CD14-positive monocyte (primary cell): ENCODE measurements around the gene MED13L. TPM values are rescaled to one million over a fixed set of nuclear protein-coding genes. Genes with fewer than 3 reads are reported as not detected.

ENCODE experiments used
- DNase-seq, 3 donors: peaks; one replicate each; pipeline ENCODE4 v3.0.0-alpha.2; 2011 to 2022
- H2AFZ ChIP-seq: 2 replicates; pipeline ENCODE4 v1.6.0; 2012; ENCODE audit warnings: mild to moderate bottlenecking, low read depth, low read length, inconsistent platforms; ENCODE audit not compliant: insufficient read depth, poor library complexity, severe bottlenecking
- H3K27ac ChIP-seq, 2 donors: 1 replicate in 1 of 2; 2 replicates in 1 of 2; pipeline ENCODE4 v1.5.1; 2012 to 2013; ENCODE audit warnings: low read length in 2 of 2, control low read depth in 1 of 2, inconsistent platforms in 1 of 2, low read depth in 1 of 2, mild to moderate bottlenecking in 1 of 2
- H3K27me3 ChIP-seq, 2 donors: one replicate each; pipeline versions ENCODE4 v1.6.0 to v1.6.1; 2011 to 2013; ENCODE audit warnings: low read length in 2 of 2; ENCODE audit not compliant: control insufficient read depth in 2 of 2, insufficient read depth in 2 of 2
- H3K36me3 ChIP-seq, 2 donors: replicated peaks in 1 of 2; 1 replicate in 1 of 2; 2 replicates in 1 of 2; pipeline versions ENCODE4 v1.5.1 to v1.6.1; 2012 to 2013; ENCODE audit warnings: low read length in 2 of 2, control low read depth in 1 of 2, inconsistent platforms in 1 of 2, mild to moderate bottlenecking in 1 of 2; ENCODE audit not compliant: insufficient read depth in 2 of 2, control insufficient read depth in 1 of 2
- H3K4me1 ChIP-seq, 2 donors: 1 replicate in 1 of 2; 2 replicates in 1 of 2; pipeline versions ENCODE4 v1.5.1 to v1.6.1; 2012 to 2013; ENCODE audit warnings: low read length in 2 of 2, control low read depth in 1 of 2, inconsistent platforms in 1 of 2, mild to moderate bottlenecking in 1 of 2, moderate library complexity in 1 of 2; ENCODE audit not compliant: insufficient read depth in 2 of 2, control insufficient read depth in 1 of 2
- H3K4me2 ChIP-seq: replicated peaks from 2 replicates; pipeline ENCODE3; 2012; ENCODE audit warnings: low read length, moderate library complexity, mild to moderate bottlenecking; ENCODE audit not compliant: poor library complexity, severe bottlenecking; ENCODE audit errors: extremely low read depth
- H3K4me3 ChIP-seq, 3 experiments: fragments of 200-600 bp in 1 of 3; sonication (generic) in 1 of 3; replicated peaks in 1 of 3; 1 replicate in 2 of 3; 2 replicates in 1 of 3; pipeline ENCODE4 v1.5.1; 2011 to 2013; ENCODE audit warnings: low read length in 3 of 3, mild to moderate bottlenecking in 3 of 3, control low read depth in 2 of 3, low read depth in 2 of 3, inconsistent platforms in 1 of 3, moderate library complexity in 1 of 3
- H3K79me2 ChIP-seq: 2 replicates; pipeline ENCODE4 v1.6.0; 2012; ENCODE audit warnings: mild to moderate bottlenecking, control low read depth, inconsistent platforms, low read length, moderate library complexity; ENCODE audit not compliant: insufficient read depth
- H3K9ac ChIP-seq: 2 replicates; pipeline ENCODE4 v1.6.0; 2017; ENCODE audit warnings: low read length, mild to moderate bottlenecking; ENCODE audit not compliant: insufficient read depth, poor library complexity, severe bottlenecking
- H3K9me3 ChIP-seq, 2 donors: replicated peaks in 1 of 2; 1 replicate in 1 of 2; 2 replicates in 1 of 2; pipeline versions ENCODE4 v1.5.1 to v1.6.1; 2012 to 2013; ENCODE audit warnings: low read length in 2 of 2, control low read depth in 1 of 2; ENCODE audit not compliant: control insufficient read depth in 1 of 2, insufficient read depth in 1 of 2
- H4K20me1 ChIP-seq: 2 replicates; pipeline ENCODE4 v1.6.0; 2012; ENCODE audit warnings: mild to moderate bottlenecking, low read length, control low read depth, moderate library complexity; ENCODE audit not compliant: insufficient read depth
- H3K27ac Mint-ChIP-seq, 7 donors: one replicate each; pipeline ENCODE4 v1.8.0; 2020; ENCODE audit warnings: mild to moderate bottlenecking in 7 of 7, mixed read lengths in 7 of 7, moderate library complexity in 6 of 7, inconsistent platforms in 2 of 7
- H3K27me3 Mint-ChIP-seq, 3 donors: one replicate each; pipeline ENCODE4 v1.8.0; 2021 to 2022; ENCODE audit warnings: low read depth in 3 of 3, mild to moderate bottlenecking in 3 of 3, mixed read lengths in 3 of 3, moderate library complexity in 3 of 3, inconsistent platforms in 1 of 3
- H3K36me3 Mint-ChIP-seq, 2 donors: one replicate each; pipeline ENCODE4 v1.8.0; 2020; ENCODE audit warnings: mixed read lengths in 2 of 2, inconsistent platforms in 1 of 2, mild to moderate bottlenecking in 1 of 2
- H3K4me1 Mint-ChIP-seq: one replicate; pipeline ENCODE4 v1.8.0; 2020; ENCODE audit warnings: mild to moderate bottlenecking, mixed read lengths
- H3K4me3 Mint-ChIP-seq, 2 donors: one replicate each; pipeline ENCODE4 v1.8.0; 2020; ENCODE audit warnings: mild to moderate bottlenecking in 2 of 2, mixed read lengths in 2 of 2, moderate library complexity in 1 of 2
- H3K9me3 Mint-ChIP-seq, 7 donors: one replicate each; pipeline ENCODE4 v1.8.0; 2020 to 2022; ENCODE audit warnings: mixed read lengths in 7 of 7, mild to moderate bottlenecking in 6 of 7, moderate library complexity in 6 of 7, inconsistent platforms in 2 of 7
- CTCF ChIP-seq: fragments of 200-600 bp; IDR thresholded peaks from one replicate; pipeline ENCODE4 v1.8.0; 2022; ENCODE audit warnings: antibody characterized with exemption, mild to moderate bottlenecking
- WGBS: methylation state at CpG from one replicate; pipeline ENCODE4 v1.1.5; 2013; ENCODE audit warnings: missing lambda C conversion rate; ENCODE audit not compliant: insufficient coverage; 5-methylcytosine and 5-hydroxymethylcytosine counted together
- intact Hi-C, 2 donors: fragments of 100-400 bp; cut with micrococcal nuclease; formaldehyde crosslinking; loops; one replicate each; pipeline versions ENCODE4 v1.15.0 to v1.15.1; 2023
- polyA plus RNA-seq, 3 donors: library from polyadenylated mRNA; depleted of rRNA in 1 of 3; unstranded in 2 of 3; stranded (reverse) in 1 of 3; fragments of 300-500 nt in 2 of 3; fragments of >200 nt in 1 of 3; fragmentation: Illumina TruSeq in 2 of 3; gene quantifications; 1 replicate in 2 of 3; 2 replicates in 1 of 3; pipeline ENCODE4 v1.2.3, GENCODE V29; 2012 to 2021

Gene MED13L
- polyA plus RNA-seq, 3 donors = 4.4 to 42.0 (median 7.5) TPM

DNA sequence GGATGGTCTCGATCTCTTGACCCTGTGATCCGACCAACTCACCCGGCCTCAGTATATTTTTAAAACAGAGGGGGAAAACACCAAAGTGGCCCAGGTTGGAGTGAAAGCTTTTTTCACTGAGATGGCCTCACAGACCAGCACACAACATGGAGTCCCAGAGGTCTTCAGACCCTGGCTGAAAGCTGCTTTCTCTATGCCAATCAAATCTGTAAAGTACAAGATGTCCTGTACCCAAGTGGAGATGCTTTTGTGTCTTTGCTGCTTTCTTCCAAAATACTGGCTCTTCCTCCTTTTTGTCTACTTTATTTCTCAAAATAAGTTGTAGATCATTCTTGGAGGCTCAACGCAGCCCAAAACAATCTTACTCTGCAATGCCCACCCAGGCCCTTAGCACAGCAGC lies 214.8 kb downstream of the MED13L start:
- Histone ChIP-seq H3K9ac (no peak overlapping the region), H2AFZ (no peak overlapping the region), H3K36me3 (no peaks in the 10 kb centered on the region), H3K27ac (peak overlapping the region; percentile 35 to 60), H3K9me3 (no peaks in the 10 kb centered on the region), H4K20me1 (peaks cover 90% of the 10 kb centered on the region), H3K79me2 (peaks cover 100% of the 10 kb centered on the region), H3K4me1 (peaks cover 9 to 23% of the 10 kb centered on the region in 2 donors), H3K4me2 (no peak overlapping the region), H3K4me3 (no peak overlapping the region), H3K27me3 (no peaks in the 10 kb centered on the region)
- peaks cover 0 to 2% (median 0%) of the 10 kb centered on the region in 3 donors for H3K27me3 Mint-ChIP-seq
- TF ChIP-seq CTCF = no peak
- H3K36me3 Mint-ChIP-seq = peaks cover 0 to 2% of the 10 kb centered on the region in 2 donors
- WGBS = 100% methylated on average over 2 of the region's 4 CpGs
- DNase-seq = no peak
- no peak overlapping the region for H3K4me3 Mint-ChIP-seq
- no peaks in the 10 kb centered on the region for H3K9me3 Mint-ChIP-seq
- H3K27ac Mint-ChIP-seq = peak overlapping the region; percentile 54 to 87 (median 71)
- intact Hi-C loops = loop anchor here in 1 of 2 donors (5.0 to 10.0 kb wide), 2 partner anchors 70 to 172 kb away; no protein-coding TSS in a partner anchor
- H3K4me1 Mint-ChIP-seq = peaks cover 26% of the 10 kb centered on the region

GRCh38 chr12:116060764-116061163 lies 216.7 kb downstream of the MED13L start:
- no peaks in the 10 kb centered on the region for H3K36me3 ChIP-seq
- H3K79me2 ChIP-seq = peaks cover 100% of the 10 kb centered on the region
- H3K4me2 ChIP-seq = peak overlapping the region; percentile 68
- peak overlapping the region; percentile 66 to 80 for H3K4me3 Mint-ChIP-seq
- peaks cover 25% of the 10 kb centered on the region for H3K4me1 Mint-ChIP-seq
- peaks cover 90% of the 10 kb centered on the region for H4K20me1 ChIP-seq
- no peak overlapping the region for H3K9ac ChIP-seq
- no peaks in the 10 kb centered on the region for H3K9me3 Mint-ChIP-seq
- no peak for TF ChIP-seq CTCF
- H3K4me3 ChIP-seq = peak overlapping the region; percentile 22 to 85 (median 67)
- peak overlapping the region in 1 of 2 donors; percentile 60 for H3K27ac ChIP-seq
- peak; percentile 48 to 72 (median 70) for DNase-seq
- no peaks in the 10 kb centered on the region for H3K27me3 Mint-ChIP-seq
- WGBS = no CpG with 5 or more reads among the region's 2 CpGs
- H3K9me3 ChIP-seq = no peaks in the 10 kb centered on the region
- intact Hi-C loops = loop anchor here in 1 of 2 donors (5.0 to 10.0 kb wide), 2 partner anchors 72 to 174 kb away; no protein-coding TSS in a partner anchor
- peaks cover 9 to 23% of the 10 kb centered on the region in 2 donors for H3K4me1 ChIP-seq
- no peaks in the 10 kb centered on the region for H3K27me3 ChIP-seq
- H3K36me3 Mint-ChIP-seq = peaks cover 2 to 4% of the 10 kb centered on the region in 2 donors
- H2AFZ ChIP-seq = no peak overlapping the region
- H3K27ac Mint-ChIP-seq = peak overlapping the region; percentile 83 to 92 (median 89)
